Stimulated activated CD8-positive, alpha-beta memory T cell treated with anti-CD3 and anti-CD28 coated beads, Interleukin-15, amount 100 ng/mL, for 24 hours (primary cell): ENCODE measurements around the gene MYT1.
"Not testable (repeated sequence)": the region's sequence is repeated elsewhere in the genome, so short reads cannot be mapped to it uniquely, and the experiment has no call there.

Experiments used
- DNase-seq: peaks from one replicate; pipeline ENCODE4 v3.0.0-alpha.2; 2020; ENCODE audit warnings: low read depth

MYT1 gene

GRCh38 chr20:64232794-64233193, 68.5 kb downstream of the MYT1 start:
- DNase-seq, result no peak

DNA sequence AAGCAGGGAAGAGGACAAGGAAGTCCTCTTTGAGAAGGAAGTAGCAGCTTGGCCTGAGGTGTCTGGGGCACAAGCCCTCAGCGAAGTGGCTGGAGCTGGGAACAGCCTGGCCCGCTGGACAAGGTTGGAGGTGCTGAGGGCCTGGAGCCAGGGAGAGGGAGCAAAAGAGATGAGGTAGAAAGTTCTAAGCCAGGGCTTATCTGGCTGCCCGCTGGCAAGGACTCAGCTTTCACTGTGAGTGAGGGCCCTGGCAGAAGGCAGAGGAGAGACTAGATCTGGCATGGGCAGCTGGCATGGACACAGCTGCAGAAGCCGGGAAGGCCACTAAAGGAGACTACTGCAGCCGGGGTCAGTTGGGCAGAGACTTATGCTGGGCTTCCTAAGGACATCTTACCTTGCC, 69.5 kb downstream of the MYT1 start:
- DNase-seq, result no peak

- DNase-seq, result no peak
These were observed 70.1 kb downstream of the MYT1 start for GRCh38 chr20:64234291-64234791.

DNA sequence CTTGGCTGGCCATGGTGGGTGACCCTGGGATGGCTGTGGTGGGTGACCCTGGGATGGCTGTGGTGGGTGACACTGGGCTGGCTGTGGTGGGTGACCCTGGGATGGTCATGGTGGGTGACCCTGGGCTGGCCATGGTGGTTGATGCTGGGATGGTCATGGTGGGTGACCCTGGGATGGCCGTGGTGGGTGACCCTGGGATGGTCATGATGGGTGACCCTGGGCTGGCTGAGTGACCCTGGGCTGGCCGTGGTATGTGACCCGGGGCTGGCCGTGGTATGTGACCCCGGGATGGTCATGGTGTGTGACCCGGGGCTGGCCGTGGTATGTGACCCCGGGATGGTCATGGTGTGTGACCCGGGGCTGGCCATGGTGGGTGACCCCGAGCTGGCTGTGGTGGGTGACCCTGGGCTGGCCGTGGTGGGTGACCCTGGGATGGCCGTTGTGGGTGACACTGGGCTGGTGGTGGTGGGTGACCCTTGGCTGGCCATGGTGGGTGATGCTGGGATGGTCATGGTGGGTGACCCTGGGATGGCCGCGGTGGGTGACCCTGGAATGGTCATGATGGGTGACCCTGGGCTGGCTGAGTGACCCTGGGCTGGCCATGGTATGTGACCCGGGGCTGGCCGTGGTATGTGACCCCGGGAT, 70.8 kb downstream of the MYT1 start:
- not testable (repeated sequence) for DNase-seq

GRCh38 chr20:64236137-64237088, 72.2 kb downstream of the MYT1 start:
- DNase-seq, result no peak

DNA sequence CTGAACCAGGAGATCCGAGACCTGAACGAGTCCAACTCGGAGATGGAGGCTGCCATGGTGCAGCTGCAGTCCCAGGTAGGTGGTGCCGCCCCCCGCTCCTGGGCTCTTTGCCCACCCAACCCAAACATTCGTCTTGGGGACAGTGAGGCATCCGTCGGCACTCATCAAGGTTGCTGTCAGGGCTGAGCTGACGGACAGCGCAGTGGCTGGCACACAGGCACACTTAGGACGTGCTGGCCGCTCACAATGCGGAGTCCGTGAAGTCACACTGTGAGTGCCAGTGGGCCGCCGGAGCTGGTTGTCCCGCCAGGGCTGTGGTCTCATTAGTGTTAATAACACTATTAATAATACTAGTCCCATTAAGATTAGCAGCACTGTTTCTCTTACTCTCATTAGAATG, 73.1 kb downstream of the MYT1 start:
- no peak for DNase-seq

GRCh38 chr20:64238115-64238825, 74.0 kb downstream of the MYT1 start:
- no peak for DNase-seq

GRCh38 chr20:64238851-64239387, 74.7 kb downstream of the MYT1 start:
- DNase-seq, result no peak

GRCh38 chr20:64239449-64240242, 75.4 kb downstream of the MYT1 start:
- no peak for DNase-seq

- DNase-seq, result no peak
These were observed 76.2 kb downstream of the MYT1 start for GRCh38 chr20:64240243-64241015.

- DNase-seq, result no peak
These were observed 76.8 kb downstream of the MYT1 start for GRCh38 chr20:64241061-64241460.

DNA sequence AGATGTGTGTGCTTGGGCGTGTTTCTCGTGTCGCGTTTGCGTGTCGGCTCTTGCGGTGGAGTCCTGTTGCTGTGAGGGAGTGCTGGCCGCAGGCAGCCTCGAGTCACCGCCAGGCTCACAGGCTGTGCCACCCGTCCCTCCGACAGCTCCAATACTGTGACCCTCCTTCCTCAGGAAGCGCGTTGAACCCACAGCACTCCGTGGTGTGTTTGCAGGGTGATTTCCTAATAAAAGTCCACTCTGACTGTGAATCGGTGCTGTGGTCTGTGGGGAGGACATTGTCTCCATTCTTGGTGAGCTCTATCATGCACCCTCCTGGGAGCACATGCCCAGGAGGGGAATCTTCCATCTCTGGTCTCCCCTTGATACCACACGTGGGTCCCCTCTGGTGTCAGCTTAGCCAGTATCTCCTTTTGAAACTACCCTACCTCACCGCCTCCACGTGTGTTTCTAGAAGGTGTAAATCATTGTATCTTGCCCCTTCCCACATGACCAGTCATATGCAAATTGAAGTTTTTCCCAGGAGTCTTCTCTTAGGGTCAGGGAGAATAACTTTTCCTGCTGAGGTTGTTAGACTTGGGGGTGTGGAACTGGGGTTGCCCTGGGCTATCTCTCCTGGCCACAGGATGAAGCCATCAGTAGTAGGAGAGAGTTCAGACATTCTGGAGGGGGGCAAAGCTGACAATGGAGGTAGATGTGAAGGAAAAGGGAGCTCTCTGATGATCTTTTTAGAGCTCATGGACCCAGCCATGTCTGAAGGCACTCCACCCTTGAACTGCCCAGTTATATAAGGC, 77.9 kb downstream of the MYT1 start:
- no peak for DNase-seq

- DNase-seq, result no peak
These were observed 78.7 kb downstream of the MYT1 start for GRCh38 chr20:64242797-64243475.

- no peak for DNase-seq
These were observed 80.1 kb downstream of the MYT1 start for GRCh38 chr20:64244281-64244805.

- no peak for DNase-seq
These were observed 80.8 kb downstream of the MYT1 start for GRCh38 chr20:64244870-64245603.

- DNase-seq, result no peak
These were observed 81.7 kb downstream of the MYT1 start for GRCh38 chr20:64245746-64246595.

DNA sequence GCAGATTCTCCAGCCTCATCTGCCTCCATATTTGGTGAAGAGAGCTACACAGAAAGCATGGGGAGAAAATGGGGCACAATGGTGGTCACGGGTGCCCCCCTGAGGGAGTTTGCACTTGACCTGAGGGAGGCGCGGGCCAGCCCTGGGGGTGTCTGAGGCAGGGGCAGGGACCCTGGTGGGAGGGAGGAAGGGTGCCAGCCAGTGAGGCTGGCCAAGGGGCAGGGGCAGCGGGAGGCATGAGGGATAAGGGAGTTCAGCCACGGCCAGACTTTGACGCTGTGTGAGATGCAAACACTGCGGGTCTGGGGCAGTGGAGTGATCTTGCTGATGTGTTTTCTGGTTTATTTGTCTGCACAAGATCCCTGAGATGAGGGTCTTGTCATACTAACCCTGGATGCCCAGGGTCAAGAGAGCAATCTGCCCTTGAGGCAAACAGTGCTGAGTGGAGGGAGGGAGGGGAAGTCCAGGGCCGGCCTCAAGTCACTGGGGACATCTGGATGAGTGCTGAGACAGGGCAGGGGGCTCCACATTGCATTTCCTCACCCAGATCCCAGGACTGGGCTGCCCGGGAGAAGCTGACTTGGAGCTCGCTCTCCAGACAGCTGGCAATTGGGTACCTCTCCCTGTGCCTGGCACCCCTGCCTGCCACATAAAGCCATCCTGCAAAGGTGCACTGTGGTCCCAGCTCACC, 82.5 kb downstream of the MYT1 start:
- DNase-seq, result no peak
